AG04449 (cell line): ENCODE measurements around the gene ZNF436.

Experiments
- CTCF ChIA-PET: fragments of 350-600 bp; formaldehyde crosslinking; extraction: SDS; loops from one replicate; lab custom pipeline; 2021; ENCODE audit warnings: antibody characterized with exemption; lab: Yijun Ruan, JAX
- POLR2A ChIA-PET: fragments of 400-600, 350-600 bp; formaldehyde crosslinking; extraction: SDS; loops from one replicate; lab custom pipeline; 2020; ENCODE audit warnings: antibody characterized with exemption, inconsistent platforms; lab: Yijun Ruan, JAX
- DNase-seq: peaks from one replicate; pipeline ENCODE4 v3.0.0-alpha.2; 2010; ENCODE audit warnings: low read depth, low spot score
- H3K4me3 ChIP-seq: 2 replicates; pipeline ENCODE4 v1.5.1; 2011; ENCODE audit warnings: low read depth, mild to moderate bottlenecking, control low read depth, low read length
- TF ChIP-seq, protein P1 (sequence below): IDR thresholded peaks from one replicate; pipeline ENCODE4 v1.5.1; 2011; ENCODE audit warnings: mild to moderate bottlenecking, moderate library complexity, low read length, control low read depth, inconsistent platforms; ENCODE audit not compliant: insufficient read depth; ENCODE audit errors: missing control alignments

The ZNF436 gene

DNA sequence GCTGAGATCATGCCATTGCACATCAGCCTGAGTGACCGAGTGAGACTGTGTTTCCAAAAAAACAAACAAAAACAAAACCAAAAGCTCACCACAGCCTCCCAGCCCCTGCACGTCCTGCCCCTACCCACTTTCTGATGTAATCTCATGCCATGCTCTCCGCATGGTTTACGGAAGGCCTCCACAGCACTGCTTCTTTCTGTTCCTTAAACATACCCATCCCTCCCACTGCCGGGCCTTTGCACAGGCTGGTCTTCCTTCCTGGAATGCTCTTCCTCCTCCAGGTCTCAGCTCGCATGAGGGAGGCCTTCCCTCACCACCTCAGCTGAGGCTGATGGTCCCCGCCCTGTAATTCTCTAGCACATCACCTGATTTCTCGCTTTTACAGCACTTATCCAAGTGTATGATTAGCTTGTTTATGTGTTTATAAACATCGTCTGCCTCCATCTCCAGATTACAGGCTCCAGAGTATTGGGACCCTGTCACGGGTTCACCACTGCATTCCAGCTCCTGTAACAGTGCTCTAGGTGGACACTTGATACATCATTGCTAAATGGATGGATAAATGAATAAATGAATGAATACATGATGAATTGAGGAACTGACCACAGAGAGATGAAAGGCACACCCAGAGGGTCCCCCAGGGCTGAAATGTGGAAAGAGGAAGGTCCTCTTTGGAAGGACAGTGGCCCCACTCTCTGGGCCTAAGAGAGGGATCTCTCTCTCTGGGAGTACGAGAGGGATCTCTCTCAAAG lies 32.8 kb upstream of the ZNF436 start:
- POLR2A ChIA-PET: interaction anchor here (2.0 to 2.5 kb wide), 2 partner anchors 8 to 58 kb away, joined by 12 to 17 read pairs; partner anchors contain the start of gene HNRNPR
- DNase-seq: no peak

DNA sequence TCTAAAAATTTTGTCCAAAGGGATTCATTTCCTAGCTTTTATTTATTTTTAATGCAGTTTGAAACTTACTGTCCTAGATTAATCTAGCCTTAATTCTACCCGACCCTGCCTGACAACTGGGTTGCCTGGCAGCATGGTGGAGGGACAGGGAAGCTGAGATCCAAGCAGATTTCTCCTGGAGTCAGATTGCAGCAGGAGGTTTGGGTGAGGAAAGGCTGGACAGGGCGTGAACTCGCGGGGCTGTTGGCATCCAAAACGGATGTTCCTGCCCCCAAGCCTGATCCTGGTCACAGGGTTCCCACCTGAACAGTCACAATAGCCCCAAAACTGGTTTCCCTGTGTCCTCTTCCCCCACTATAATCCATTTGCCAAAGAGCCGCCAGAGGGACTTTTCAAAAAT lies 31.7 kb upstream of the ZNF436 start:
- CTCF ChIA-PET: interaction anchor here (1.1 to 1.3 kb wide), 2 partner anchors 10 to 96 kb away, joined by 3 to 4 read pairs; no protein-coding TSS in a partner anchor
- POLR2A ChIA-PET: no interaction called here
- DNase-seq: no peak
- no peak overlapping the region for H3K4me3 ChIP-seq
- TF ChIP-seq, protein P1, sequence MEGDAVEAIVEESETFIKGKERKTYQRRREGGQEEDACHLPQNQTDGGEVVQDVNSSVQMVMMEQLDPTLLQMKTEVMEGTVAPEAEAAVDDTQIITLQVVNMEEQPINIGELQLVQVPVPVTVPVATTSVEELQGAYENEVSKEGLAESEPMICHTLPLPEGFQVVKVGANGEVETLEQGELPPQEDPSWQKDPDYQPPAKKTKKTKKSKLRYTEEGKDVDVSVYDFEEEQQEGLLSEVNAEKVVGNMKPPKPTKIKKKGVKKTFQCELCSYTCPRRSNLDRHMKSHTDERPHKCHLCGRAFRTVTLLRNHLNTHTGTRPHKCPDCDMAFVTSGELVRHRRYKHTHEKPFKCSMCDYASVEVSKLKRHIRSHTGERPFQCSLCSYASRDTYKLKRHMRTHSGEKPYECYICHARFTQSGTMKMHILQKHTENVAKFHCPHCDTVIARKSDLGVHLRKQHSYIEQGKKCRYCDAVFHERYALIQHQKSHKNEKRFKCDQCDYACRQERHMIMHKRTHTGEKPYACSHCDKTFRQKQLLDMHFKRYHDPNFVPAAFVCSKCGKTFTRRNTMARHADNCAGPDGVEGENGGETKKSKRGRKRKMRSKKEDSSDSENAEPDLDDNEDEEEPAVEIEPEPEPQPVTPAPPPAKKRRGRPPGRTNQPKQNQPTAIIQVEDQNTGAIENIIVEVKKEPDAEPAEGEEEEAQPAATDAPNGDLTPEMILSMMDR: no peak

More for the DNA sequence above, 32.8 kb upstream of the ZNF436 start:
- H3K4me3 ChIP-seq: no peak overlapping the region
- CTCF ChIA-PET: interaction anchor here (0.9 to 3.6 kb wide), 12 partner anchors 8 to 218 kb away, joined by 3 to 43 read pairs (median 3); partner anchors contain the start of gene TCEA3
- TF ChIP-seq, protein P1: no peak

DNA sequence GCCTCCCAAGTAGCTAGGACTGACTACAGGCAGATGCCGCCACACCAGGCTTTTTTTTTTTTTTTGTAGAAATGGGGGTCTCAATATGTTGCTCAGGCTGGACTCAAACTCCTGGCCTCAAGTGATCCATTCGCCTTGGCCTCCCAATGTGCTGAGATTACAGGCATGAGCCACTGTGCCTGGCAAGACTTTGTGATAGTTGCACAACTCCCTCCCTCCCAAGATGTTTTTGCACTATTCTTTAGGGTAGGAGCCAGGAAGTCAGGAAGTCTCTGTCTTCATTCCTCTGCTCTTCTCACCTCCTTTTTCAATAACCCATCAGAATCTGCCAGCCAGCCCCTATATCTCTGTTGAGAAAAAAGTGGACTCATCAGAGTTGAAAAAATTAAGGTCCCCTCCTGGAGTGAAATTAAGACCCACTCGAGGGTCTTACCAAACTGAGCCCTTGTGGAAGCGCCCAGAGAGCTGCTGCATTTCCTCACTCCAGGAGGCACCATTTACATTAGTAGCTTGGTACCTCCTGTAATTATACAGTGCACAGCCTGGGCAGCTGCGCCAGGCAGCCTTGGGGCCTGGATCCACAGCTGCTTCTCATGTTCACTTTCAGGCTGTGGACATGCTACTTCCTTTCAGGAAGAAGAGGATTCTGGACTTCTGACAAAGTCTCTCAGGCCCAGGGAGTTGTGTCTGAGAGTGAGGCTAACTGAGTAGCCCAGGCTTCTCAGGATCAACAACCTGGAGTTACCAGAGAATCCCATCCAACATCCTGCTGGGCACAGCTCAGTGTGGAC lies 30.9 kb upstream of the ZNF436 start:
- ChIA-PET CTCF (interaction anchor here (1.1 kb wide), 1 partner anchor 97 kb away, joined by 4 read pairs; no protein-coding TSS in a partner anchor), POLR2A (no interaction called here)
- DNase-seq: no peak
- TF ChIP-seq, protein P1: no peak
- H3K4me3 ChIP-seq: no peak overlapping the region

DNA sequence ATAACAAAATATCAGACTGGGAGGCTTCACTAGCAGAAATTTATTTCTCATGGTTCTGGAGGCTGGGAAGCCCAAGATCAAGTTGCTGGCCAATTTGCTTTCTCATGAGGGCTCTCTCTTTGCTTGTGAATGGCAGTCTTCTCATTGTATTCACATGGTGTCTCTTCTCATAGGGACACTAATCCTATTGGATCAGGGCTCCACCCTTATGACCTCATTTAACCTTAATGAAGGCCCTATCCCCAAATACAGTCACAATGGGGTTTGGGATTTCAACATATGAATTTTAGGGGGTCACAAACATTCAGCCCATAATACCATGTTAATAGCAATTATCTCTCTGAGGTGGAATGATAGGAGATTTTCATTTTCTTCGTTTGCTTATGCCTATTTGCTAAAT lies 29.6 kb upstream of the ZNF436 start:
- CTCF ChIA-PET: no interaction called here

DNA sequence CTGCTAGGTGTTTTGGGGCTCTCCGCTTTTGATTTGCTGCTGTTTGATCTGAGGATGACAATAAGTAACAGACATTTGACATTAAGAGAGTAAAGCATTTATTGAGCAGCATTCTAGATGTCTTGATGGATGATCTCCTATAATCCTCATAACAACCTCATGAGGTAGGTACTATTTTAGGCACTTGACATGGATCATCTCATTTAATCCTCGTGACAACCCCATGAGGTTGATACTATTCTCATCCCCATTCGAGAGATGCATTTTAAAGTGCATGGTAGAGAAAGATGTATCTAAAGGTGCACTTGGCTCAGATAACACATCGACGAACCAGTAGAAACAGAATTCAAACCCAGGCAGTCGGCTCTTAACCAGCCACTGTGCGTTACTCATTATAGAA lies 28.3 kb upstream of the ZNF436 start:
- CTCF ChIA-PET: no interaction called here
- TF ChIP-seq, protein P1: no peak
- no peak for DNase-seq

More for the DNA sequence above, 29.6 kb upstream of the ZNF436 start:
- H3K4me3 ChIP-seq: no peak overlapping the region
- DNase-seq: no peak
- TF ChIP-seq, protein P1: no peak
- POLR2A ChIA-PET: no interaction called here

DNA sequence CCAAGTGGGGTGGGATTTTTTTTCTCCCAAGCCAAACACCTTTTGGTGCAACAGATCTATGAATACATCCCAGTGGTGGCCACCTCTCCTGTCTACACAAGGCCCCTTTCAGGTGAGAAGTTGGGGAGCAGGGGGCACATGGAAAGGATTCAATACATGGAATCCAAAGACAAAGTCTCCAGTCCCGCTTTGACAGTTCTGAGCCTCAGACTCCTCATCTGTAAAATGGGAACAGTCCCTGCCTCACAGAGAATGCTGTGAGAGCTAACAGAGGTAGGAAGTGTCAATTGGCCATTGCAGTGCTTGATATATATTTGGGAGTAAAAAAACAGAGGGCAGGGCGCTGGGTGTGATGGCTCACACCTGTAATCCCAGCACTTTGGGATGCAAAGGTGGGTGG lies 26.7 kb upstream of the ZNF436 start:
- CTCF ChIA-PET: no interaction called here
- POLR2A ChIA-PET: no interaction called here
- DNase-seq: no peak
- no peak overlapping the region for H3K4me3 ChIP-seq
- TF ChIP-seq, protein P1: no peak

More for the DNA sequence above, 28.3 kb upstream of the ZNF436 start:
- POLR2A ChIA-PET: no interaction called here
- H3K4me3 ChIP-seq: no peak overlapping the region
